Adipose tissue (tissue), 3 donors: ENCODE results near the gene PCSK7. TPM values are rescaled to one million over a fixed set of nuclear protein-coding genes. Genes with fewer than 3 reads are reported as not detected.
"Not testable (repeated sequence)": the region's sequence is repeated elsewhere in the genome, so short reads cannot be mapped to it uniquely, and the experiment has no call there.

Experiments
- H3K27ac ChIP-seq: one replicate; pipeline ENCODE4 v1.5.1; 2013; ENCODE audit warnings: low read depth, low read length
- WGBS, 3 donors: extraction: QIAGEN DNeasy Blood & Tissue Kit; methylation state at CpG; one replicate each; pipeline ENCODE4 v1.1.7; 2013; 5-methylcytosine and 5-hydroxymethylcytosine counted together
- polyA plus RNA-seq, 3 donors: library from polyadenylated mRNA; stranded (reverse); fragments of 200-250 nt; gene quantifications; one replicate each; pipeline ENCODE4 v1.2.3, GENCODE V29; 2013
- donor health status: healthy with polysubstance abuse.
- donor health status: Bipolar disorder and iron deficiency.
- donor health status: healthy.

PCSK7 gene
- polyA plus RNA-seq, 3 donors, result 12.5 to 35.5 (median 20.1) TPM

GRCh38 chr11:117189941-117190544, 41.8 kb downstream of the PCSK7 start:
- 74 to 84% (median 75%) methylated on average over 8 of the region's 8 CpGs for WGBS, 3 donors
- H3K27ac ChIP-seq, result no peak overlapping the region

DNA sequence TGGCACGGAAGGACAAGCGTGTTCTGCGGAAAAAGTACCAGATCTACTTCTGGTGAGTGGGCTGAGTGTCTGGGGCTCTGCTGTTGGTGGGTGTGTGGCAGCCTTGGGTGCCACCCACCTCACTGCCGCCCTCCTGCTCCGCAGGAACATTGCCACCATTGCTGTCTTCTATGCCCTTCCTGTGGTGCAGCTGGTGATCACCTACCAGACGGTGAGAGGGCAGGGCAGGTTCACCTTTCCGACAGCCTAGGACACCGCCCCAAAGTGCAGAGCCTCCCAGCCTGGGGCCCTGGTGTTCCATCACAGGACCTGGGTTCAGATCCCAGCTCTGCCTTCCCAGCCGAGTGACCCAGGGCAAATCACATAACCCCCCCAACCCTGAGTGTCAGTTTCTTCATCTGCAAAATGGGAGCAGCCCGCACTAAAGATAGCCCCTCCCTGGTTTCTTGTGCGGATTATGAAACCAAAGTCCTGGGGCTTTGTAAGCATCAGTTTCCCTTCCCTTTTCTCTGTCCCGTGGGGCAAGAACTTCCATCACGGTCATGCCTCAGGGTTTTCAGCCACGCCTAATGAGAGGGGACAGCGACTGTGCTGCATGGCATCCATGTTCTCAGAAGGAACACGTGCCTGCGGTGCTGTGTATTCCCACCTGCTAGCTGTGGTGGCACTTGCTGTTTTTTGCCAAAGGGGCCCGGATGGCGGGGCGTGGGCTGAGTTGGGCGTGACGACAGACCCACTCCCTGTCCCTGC, 42.5 kb downstream of the PCSK7 start:
- 86 to 93% (median 89%) methylated on average over 22 of the region's 22 CpGs for WGBS, 3 donors
- H3K27ac ChIP-seq, result no peak overlapping the region

GRCh38 chr11:117188620-117189081, 43.2 kb downstream of the PCSK7 start:
- H3K27ac ChIP-seq, result no peak overlapping the region

GRCh38 chr11:117187799-117188481, 43.9 kb downstream of the PCSK7 start:
- no peak overlapping the region for H3K27ac ChIP-seq
- WGBS, 3 donors, result 64 to 97% (median 89%) methylated on average over 16 of the region's 16 CpGs

More at GRCh38 chr11:117188620-117189081, 43.2 kb downstream of the PCSK7 start:
- WGBS, 3 donors, result 80 to 84% (median 83%) methylated on average over 20 of the region's 20 CpGs

GRCh38 chr11:117187428-117187798, 44.5 kb downstream of the PCSK7 start:
- 68 to 90% (median 84%) methylated on average over 13 of the region's 13 CpGs for WGBS, 3 donors
- H3K27ac ChIP-seq, result no peak overlapping the region

GRCh38 chr11:117187007-117187406, 44.9 kb downstream of the PCSK7 start:
- H3K27ac ChIP-seq, result no peak overlapping the region
- 54 to 82% (median 68%) methylated on average over 5 to 6 of the region's 6 CpGs for WGBS, 3 donors

DNA sequence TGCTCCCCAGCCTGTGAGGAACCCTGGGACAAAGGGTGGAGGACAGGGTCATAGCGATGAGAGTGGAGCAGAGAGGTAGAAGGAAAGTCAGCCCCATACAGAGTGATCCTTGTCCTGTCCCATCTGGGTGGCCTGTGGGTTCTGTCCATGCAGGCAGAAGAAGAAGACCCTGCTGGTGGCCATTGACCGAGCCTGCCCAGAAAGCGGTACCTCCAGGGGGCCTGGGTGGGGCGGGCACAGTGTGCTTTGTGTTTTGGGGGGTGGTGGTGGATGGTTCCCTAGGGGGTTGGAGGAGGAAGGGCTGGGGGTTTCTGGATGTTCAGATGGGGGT, 45.5 kb downstream of the PCSK7 start:
- H3K27ac ChIP-seq, result no peak overlapping the region
- WGBS, 3 donors, result 95 to 97% (median 97%) methylated on average over 4 of the region's 4 CpGs

- 71 to 74% (median 72%) methylated on average over 4 to 5 of the region's 5 CpGs for WGBS, 3 donors
- H3K27ac ChIP-seq, result no peak overlapping the region
Observed at GRCh38 chr11:117185736-117186430, 46.0 kb downstream of the PCSK7 start.

- no peak overlapping the region for H3K27ac ChIP-seq
- 55 to 93% (median 87%) methylated on average over 11 of the region's 11 CpGs for WGBS, 3 donors
Observed at GRCh38 chr11:117183724-117184349, 48.0 kb downstream of the PCSK7 start.

DNA sequence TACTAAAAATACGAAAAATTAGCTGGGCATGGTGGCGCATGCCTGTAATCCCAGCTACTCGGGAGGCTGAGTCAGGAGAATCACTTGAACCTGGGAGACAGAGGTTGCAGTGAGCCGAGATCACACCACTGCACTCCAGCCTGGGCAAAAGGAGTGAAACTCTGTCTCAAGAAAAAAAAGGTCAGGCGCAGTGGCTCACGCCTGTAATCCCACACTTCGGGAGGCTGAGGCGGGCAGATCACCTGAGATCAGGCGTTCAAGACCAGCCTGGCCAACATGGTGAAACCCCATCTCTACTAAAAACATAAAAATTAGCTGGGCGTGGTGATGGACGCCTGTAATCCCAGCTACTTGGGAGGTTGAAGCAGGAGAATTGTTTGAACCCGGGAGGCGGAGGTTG, 48.7 kb downstream of the PCSK7 start:
- H3K27ac ChIP-seq, result not testable (repeated sequence)
- WGBS, 3 donors, result 93 to 97% (median 96%) methylated on average over 13 of the region's 13 CpGs

GRCh38 chr11:117182551-117182935, 49.3 kb downstream of the PCSK7 start:
- no peak overlapping the region for H3K27ac ChIP-seq
- WGBS, 3 donors, result 83 to 95% (median 88%) methylated on average over 10 of the region's 10 CpGs

- WGBS, 3 donors, result 69 to 95% (median 91%) methylated on average over 22 of the region's 22 CpGs
- H3K27ac ChIP-seq, result no peak overlapping the region
Observed at GRCh38 chr11:117181586-117182550, 50.0 kb downstream of the PCSK7 start.

DNA sequence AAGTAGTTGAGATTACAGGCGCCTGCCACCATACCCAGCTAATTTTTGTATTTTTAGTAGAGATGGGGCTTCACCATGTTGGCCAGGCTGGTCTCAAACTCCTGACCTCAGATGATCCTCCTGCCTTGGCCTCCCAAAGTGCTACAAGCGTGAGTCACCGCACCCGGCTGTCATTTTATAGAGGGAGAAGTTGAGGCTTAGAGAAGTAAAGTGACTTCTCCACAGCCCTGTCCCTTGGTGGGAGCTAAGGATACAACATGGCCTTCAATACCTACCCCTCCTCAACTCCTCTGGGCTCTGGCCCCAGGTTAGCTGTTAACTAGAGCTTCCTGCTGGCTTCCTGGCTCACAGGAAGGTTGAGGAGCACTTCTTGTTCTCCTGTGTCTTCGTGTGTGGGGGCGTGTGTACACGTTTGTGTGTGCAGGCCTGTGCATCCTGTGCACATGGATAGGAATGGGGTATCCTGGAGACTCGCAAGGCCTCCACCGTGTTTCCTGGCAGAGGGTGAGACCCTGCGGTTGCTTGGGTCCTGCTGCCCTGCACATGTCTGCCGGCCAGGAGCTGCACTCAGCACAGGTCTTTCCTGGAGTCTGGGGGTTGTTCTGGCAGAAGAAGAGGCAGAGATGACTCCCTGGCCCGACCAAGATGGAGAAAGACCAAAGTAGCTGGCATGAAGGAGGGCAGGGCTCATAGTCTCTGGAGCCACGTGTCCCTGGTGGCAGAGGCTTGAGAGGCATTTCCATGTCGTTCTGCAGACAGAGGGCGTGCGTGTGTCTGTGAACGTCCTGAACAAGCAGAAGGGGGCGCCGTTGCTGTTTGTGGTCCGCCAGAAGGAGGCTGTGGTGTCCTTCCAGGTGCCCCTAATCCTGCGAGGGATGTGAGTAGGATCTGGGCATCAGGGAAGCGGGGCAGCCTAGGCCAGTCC, 51.0 kb downstream of the PCSK7 start:
- no peak overlapping the region for H3K27ac ChIP-seq
- 40 to 52% (median 43%) methylated on average over 19 to 22 of the region's 22 CpGs for WGBS, 3 donors

DNA sequence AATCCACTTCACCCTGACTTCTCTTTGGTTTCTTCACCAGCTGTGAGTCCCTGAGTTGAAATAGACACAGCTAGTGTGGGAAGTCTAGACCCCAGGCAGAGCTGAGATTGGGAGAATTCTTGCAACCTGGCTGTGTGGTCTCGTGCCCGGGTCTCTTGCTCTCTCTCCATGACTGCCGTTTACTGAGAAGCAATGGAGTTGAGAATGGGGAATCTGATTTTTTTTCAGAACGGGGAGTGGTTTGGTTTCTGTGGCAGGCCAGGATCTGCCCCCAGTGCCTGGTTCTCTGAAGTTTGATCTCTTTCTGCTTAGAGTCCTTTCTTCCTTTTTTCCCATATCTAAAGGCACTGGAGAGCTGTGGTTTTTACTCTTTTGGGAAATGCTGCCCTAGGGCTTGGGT, 51.9 kb downstream of the PCSK7 start:
- H3K27ac ChIP-seq, result no peak overlapping the region

DNA sequence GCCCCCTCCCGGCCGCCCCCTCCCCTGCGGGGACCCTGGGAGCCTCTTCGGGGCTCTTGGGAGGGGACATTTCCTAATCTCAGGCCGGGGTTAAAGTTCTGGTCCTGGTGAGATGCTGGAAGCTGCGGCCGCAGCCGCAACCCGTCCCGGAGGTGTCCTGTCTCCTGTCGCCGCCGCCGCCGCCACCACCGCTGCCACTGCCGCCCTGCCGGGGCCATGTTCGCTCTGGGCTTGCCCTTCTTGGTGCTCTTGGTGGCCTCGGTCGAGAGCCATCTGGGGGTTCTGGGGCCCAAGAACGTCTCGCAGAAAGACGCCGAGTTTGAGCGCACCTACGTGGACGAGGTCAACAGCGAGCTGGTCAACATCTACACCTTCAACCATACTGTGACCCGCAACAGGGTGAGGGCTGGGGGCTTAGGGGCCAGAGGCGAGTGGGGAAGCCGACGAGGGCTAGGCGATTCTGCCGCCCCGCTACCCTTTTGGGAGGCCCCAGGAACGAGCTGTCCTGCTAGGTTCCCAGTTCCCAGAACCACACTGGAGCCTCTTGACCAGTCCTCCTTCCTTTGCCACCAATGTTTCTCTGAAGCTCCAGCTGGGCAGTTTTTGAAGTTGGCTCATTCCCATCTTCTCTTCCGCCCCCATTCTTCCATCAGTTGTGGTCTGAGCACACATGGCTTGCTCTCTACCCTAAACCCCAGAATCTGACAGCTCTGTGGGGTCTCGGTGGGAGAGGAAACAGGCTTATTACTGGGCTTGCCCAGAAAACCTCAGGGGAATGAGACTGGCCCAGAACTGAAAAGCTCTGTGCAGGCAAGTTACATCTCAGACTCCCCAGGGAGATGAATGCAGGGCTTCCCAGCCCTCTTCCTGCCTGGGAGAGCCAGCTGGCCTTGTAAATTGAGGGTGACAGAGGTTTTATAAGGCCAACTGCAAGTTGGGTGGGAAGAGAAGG, 52.5 kb downstream of the PCSK7 start:
- 0 to 1% (median 1%) methylated on average over 29 to 39 of the region's 39 CpGs for WGBS, 3 donors
- H3K27ac ChIP-seq, result peak overlapping the region; percentile 59

More for the DNA sequence above, 51.9 kb downstream of the PCSK7 start:
- 11 to 26% (median 12%) methylated on average over 4 of the region's 4 CpGs for WGBS, 3 donors
